ENCODE data around the gene FNIP2. TPM values are rescaled to one million over a fixed set of nuclear protein-coding genes. Genes with fewer than 3 reads are reported as not detected.
A peak's percentile ranks its signal among the peaks of the same experiment; 100 is the strongest.
"Not testable (repeated sequence)": the region's sequence is repeated elsewhere in the genome, so short reads cannot be mapped to it uniquely, and the experiment has no call there.

The FNIP2 gene
- total and polyA plus RNA-seq, 8 donors = 4.8 to 109 (median 28.9) TPM

- intact Hi-C loops (cut with DNase I; ENCODE audit: low total_unique reads) = loop anchor here (5.0 to 10.0 kb wide), 3 partner anchors 122 to 475 kb away; no protein-coding TSS in a partner anchor
- Histone ChIP-seq H3K4me3 (no peak overlapping the region), H3K27ac (no peak overlapping the region), H3K27me3 (no peaks in the 10 kb centered on the region), H3K4me1 (peaks cover 0 to 7% (median 0%) of the 10 kb centered on the region in 4 donors), H3K9me3 (no peaks in the 10 kb centered on the region), H3K36me3 (no peaks in the 10 kb centered on the region)
- peak in 1 of 3 donors; percentile 37 for TF ChIP-seq POLR2AphosphoS5 (IDR thresholded peaks at IDR 0.05)
- TF ChIP-seq EP300 (IDR thresholded peaks at IDR 0.05) = no peak
- TF ChIP-seq, protein P1, sequence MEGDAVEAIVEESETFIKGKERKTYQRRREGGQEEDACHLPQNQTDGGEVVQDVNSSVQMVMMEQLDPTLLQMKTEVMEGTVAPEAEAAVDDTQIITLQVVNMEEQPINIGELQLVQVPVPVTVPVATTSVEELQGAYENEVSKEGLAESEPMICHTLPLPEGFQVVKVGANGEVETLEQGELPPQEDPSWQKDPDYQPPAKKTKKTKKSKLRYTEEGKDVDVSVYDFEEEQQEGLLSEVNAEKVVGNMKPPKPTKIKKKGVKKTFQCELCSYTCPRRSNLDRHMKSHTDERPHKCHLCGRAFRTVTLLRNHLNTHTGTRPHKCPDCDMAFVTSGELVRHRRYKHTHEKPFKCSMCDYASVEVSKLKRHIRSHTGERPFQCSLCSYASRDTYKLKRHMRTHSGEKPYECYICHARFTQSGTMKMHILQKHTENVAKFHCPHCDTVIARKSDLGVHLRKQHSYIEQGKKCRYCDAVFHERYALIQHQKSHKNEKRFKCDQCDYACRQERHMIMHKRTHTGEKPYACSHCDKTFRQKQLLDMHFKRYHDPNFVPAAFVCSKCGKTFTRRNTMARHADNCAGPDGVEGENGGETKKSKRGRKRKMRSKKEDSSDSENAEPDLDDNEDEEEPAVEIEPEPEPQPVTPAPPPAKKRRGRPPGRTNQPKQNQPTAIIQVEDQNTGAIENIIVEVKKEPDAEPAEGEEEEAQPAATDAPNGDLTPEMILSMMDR (IDR thresholded peaks at IDR 0.05) = peak in 5 of 7 experiments; percentile 65 to 97 (median 80)
- TF ChIP-seq POLR2A (IDR thresholded peaks at IDR 0.05) = no peak
- WGBS, 5 donors = 16 to 22% (median 19%) methylated on average over 5 of the region's 5 CpGs
- DNase-seq = peak; percentile 68 to 86
Measured at GRCh38 chr4:158729716-158730559, 38.9 kb upstream of the FNIP2 start.

GRCh38 chr4:158738866-158739265 is 30.0 kb upstream of the FNIP2 start:
- Histone ChIP-seq H3K9me3 (no peaks in the 10 kb centered on the region), H3K4me1 (no peaks in the 10 kb centered on the region), H3K27me3 (no peaks in the 10 kb centered on the region), H3K36me3 (no peaks in the 10 kb centered on the region), H3K27ac (no peak overlapping the region), H3K4me3 (no peak overlapping the region)
- no peak for DNase-seq
- intact Hi-C loops (cut with DNase I; ENCODE audit: low total_unique reads) = no loop called here
- WGBS, 5 donors = 94 to 99% (median 96%) methylated on average over 2 of the region's 2 CpGs
- TF ChIP-seq POLR2A (IDR thresholded peaks at IDR 0.05) = no peak
- TF ChIP-seq EP300 (IDR thresholded peaks at IDR 0.05) = no peak
- TF ChIP-seq, protein P1 (IDR thresholded peaks at IDR 0.05) = no peak
- no peak for TF ChIP-seq POLR2AphosphoS5 (IDR thresholded peaks at IDR 0.05)

GRCh38 chr4:158739600-158739999 is 29.2 kb upstream of the FNIP2 start:
- Histone ChIP-seq H3K36me3 (no peaks in the 10 kb centered on the region), H3K4me1 (no peaks in the 10 kb centered on the region), H3K27me3 (no peaks in the 10 kb centered on the region), H3K4me3 (no peak overlapping the region), H3K27ac (no peak overlapping the region), H3K9me3 (no peaks in the 10 kb centered on the region)
- intact Hi-C loops (cut with DNase I; ENCODE audit: low total_unique reads) = no loop called here
- DNase-seq = no peak
- no peak for TF ChIP-seq POLR2A (IDR thresholded peaks at IDR 0.05)
- TF ChIP-seq, protein P1 (IDR thresholded peaks at IDR 0.05) = no peak
- TF ChIP-seq EP300 (IDR thresholded peaks at IDR 0.05) = no peak
- TF ChIP-seq POLR2AphosphoS5 (IDR thresholded peaks at IDR 0.05) = no peak
- WGBS, 5 donors = 84 to 98% (median 96%) methylated on average over 2 of the region's 2 CpGs

DNA sequence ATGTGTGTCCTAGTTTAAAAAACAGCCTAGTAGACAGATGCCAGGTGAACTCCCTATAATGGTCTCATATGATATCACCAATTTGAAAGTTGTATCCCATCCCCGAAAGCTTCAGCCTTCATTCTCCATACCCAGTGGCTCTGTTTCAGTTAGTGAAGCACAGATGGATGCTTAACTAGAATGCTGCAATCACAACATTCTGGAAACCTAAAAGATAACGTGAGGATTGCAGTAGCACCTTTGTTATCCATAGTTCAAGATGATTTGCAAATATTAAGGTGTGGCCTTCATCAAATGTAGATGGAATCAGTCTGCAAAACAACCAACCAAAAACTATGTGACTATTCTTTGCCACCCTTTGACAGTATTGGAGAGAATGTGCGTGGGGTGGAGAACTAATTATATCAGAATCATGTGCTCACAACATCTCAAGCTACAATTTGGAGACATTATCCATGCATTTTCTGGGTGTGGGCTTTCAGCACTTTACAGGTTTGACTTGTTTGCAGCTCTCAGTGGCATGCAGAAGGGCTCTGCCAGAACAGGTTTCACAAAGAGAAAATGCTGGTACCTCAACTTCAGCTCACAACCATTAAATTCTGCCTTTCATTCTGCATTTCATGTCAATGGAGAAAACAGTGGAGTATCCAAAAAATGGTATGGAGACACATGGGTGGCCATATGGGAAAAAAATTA is 27.4 kb upstream of the FNIP2 start:
- TF ChIP-seq, protein P1 (IDR thresholded peaks at IDR 0.05) = no peak
- TF ChIP-seq POLR2A (IDR thresholded peaks at IDR 0.05) (no peak), EP300 (IDR thresholded peaks at IDR 0.05) (no peak), POLR2AphosphoS5 (IDR thresholded peaks at IDR 0.05) (no peak)
- no peaks in the 10 kb centered on the region for H3K27me3 ChIP-seq
- no peaks in the 10 kb centered on the region for H3K4me1 ChIP-seq
- no peaks in the 10 kb centered on the region for H3K9me3 ChIP-seq
- 70 to 81% (median 73%) methylated on average over 3 of the region's 3 CpGs for WGBS, 5 donors
- peak in 1 of 2 donors; percentile 23 for DNase-seq
- H3K27ac ChIP-seq = no peak overlapping the region
- no peak overlapping the region for H3K4me3 ChIP-seq
- no peaks in the 10 kb centered on the region for H3K36me3 ChIP-seq
- intact Hi-C loops (cut with DNase I; ENCODE audit: low total_unique reads) = no loop called here

- H3K27ac ChIP-seq; intact Hi-C loops (cut with DNase I; ENCODE audit: low total_unique reads); H3K27me3 ChIP-seq; H3K36me3 ChIP-seq; H3K4me3 ChIP-seq; DNase-seq; H3K4me1 ChIP-seq; H3K9me3 ChIP-seq: not testable (repeated sequence)
- WGBS, 5 donors = 95 to 98% (median 95%) methylated on average over 12 to 30 of the region's 31 CpGs; no CpG with 5 or more reads in 2 of the 5 donors
Measured at GRCh38 chr4:158746537-158746936, 22.3 kb upstream of the FNIP2 start.
